H1 (cell line): Measurements from ENCODE around the gene CEP68. TPM values are rescaled to one million over a fixed set of nuclear protein-coding genes. Genes with fewer than 3 reads are reported as not detected.

Experiments used
- CTCF ChIA-PET: fragments of 300-600 bp; sonication (Branson Sonifier 250); formaldehyde crosslinking; loops from one replicate; lab custom pipeline; 2021; ENCODE audit not compliant: partially characterized antibody; lab: Charles Lee
- POLR2A ChIA-PET: fragments of 300-600 bp; sonication (Branson Sonifier 250); formaldehyde crosslinking; loops from one replicate; lab custom pipeline; 2021; ENCODE audit warnings: inconsistent platforms; ENCODE audit not compliant: partially characterized antibody; lab: Charles Lee
- DNase-seq, 2 experiments: peaks; one replicate each; pipeline versions ENCODE4 v3.0.0 to v3.0.0-alpha.2; 2010 to 2022; ENCODE audit warnings: low spot score in 2 of 2, low read depth in 1 of 2, mixed read lengths in 1 of 2
- FAIRE-seq: peaks from 2 replicates; lab custom pipeline; 2011; peaks lifted over from hg19 to GRCh38; lab: Jason Lieb, UNC
- H2AFZ ChIP-seq: 2 replicates; pipeline ENCODE4 v1.8.1; 2012; ENCODE audit warnings: low read length, inconsistent platforms
- H2AK5ac ChIP-seq: 2 replicates; pipeline ENCODE4 v1.6.1; 2013; ENCODE audit warnings: low read depth, low read length
- H2BK120ac ChIP-seq: replicated peaks from 2 replicates; pipeline ENCODE3; 2013; ENCODE audit warnings: low read depth, low read length, inconsistent platforms
- H2BK12ac ChIP-seq: 2 replicates; pipeline ENCODE4 v1.6.1; 2013; ENCODE audit warnings: low read depth, low read length
- H2BK15ac ChIP-seq: 2 replicates; pipeline ENCODE4 v1.6.1; 2013; ENCODE audit warnings: low read length
- H2BK20ac ChIP-seq: 2 replicates; pipeline ENCODE4 v1.6.1; 2013; ENCODE audit warnings: low read length
- H2BK5ac ChIP-seq: 2 replicates; pipeline ENCODE4 v1.6.1; 2013; ENCODE audit warnings: low read depth, low read length
- H3K14ac ChIP-seq: 2 replicates; pipeline ENCODE4 v1.6.1; 2013; ENCODE audit warnings: inconsistent platforms; ENCODE audit not compliant: insufficient read length
- H3K18ac ChIP-seq: 2 replicates; pipeline ENCODE4 v1.6.1; 2013; ENCODE audit warnings: low read length; ENCODE audit errors: extremely low read depth
- H3K23ac ChIP-seq: 2 replicates; pipeline ENCODE4 v1.6.1; 2013; ENCODE audit warnings: inconsistent platforms; ENCODE audit not compliant: insufficient read length
- H3K23me2 ChIP-seq: 2 replicates; pipeline ENCODE4 v1.6.1; 2013; ENCODE audit warnings: low read depth, low read length
- H3K27ac ChIP-seq: 2 replicates; pipeline ENCODE4 v1.6.1; 2011; ENCODE audit warnings: low read depth, low read length, inconsistent platforms
- H3K27me3 ChIP-seq, 4 experiments: replicated peaks in 1 of 4; 1 replicate in 1 of 4; 2 replicates in 3 of 4; pipeline versions ENCODE4 v1.6.1 to v1.8.1; 2011 to 2013; ENCODE audit warnings: low read length in 3 of 4, mild to moderate bottlenecking in 3 of 4, inconsistent platforms in 2 of 4, mixed read lengths in 2 of 4, moderate library complexity in 1 of 4; ENCODE audit not compliant: control insufficient read depth in 3 of 4, insufficient read depth in 3 of 4; ENCODE audit errors: extremely low read depth in 1 of 4
- H3K36me3 ChIP-seq, 4 experiments: 2 replicates each; pipeline versions ENCODE4 v1.6.1 to v1.8.1; 2011 to 2013; ENCODE audit warnings: mild to moderate bottlenecking in 4 of 4, low read length in 3 of 4, moderate library complexity in 2 of 4, control low read depth in 1 of 4, inconsistent platforms in 1 of 4; ENCODE audit not compliant: insufficient read depth in 4 of 4, control insufficient read depth in 2 of 4
- H3K4ac ChIP-seq: replicated peaks from 2 replicates; pipeline ENCODE3; 2013; ENCODE audit warnings: low read length, low read depth, mixed read lengths, inconsistent platforms; ENCODE audit not compliant: insufficient read length
- H3K4me1 ChIP-seq, 4 experiments: replicated peaks in 1 of 4; 1 replicate in 1 of 4; 2 replicates in 3 of 4; pipeline versions ENCODE4 v1.6.1 to v1.8.1; 2011 to 2013; ENCODE audit warnings: low read length in 3 of 4, inconsistent platforms in 2 of 4, mixed read lengths in 1 of 4; ENCODE audit not compliant: insufficient read depth in 4 of 4, control insufficient read depth in 3 of 4
- H3K4me2 ChIP-seq, 2 experiments: 2 replicates each; pipeline versions ENCODE4 v1.6.1 to v1.8.1; 2011 to 2013; ENCODE audit warnings: low read depth in 2 of 2, low read length in 2 of 2, control low read depth in 1 of 2, inconsistent platforms in 1 of 2, mild to moderate bottlenecking in 1 of 2; ENCODE audit not compliant: insufficient read depth in 1 of 2
- H3K4me3 ChIP-seq, 4 experiments: fragments of 200-600, 300-600 bp in 1 of 4; sonication (generic), shearing (Covaris generic), sonication (Bioruptor Twin) in 1 of 4; 2 replicates each; pipeline versions ENCODE4 v1.5.1 to v1.8.1; 2011 to 2016; ENCODE audit warnings: low read length in 4 of 4, low read depth in 3 of 4, control low read depth in 2 of 4, inconsistent platforms in 2 of 4, mild to moderate bottlenecking in 2 of 4, mixed read lengths in 1 of 4, moderate library complexity in 1 of 4; ENCODE audit not compliant: insufficient read depth in 2 of 4; ENCODE audit errors: extremely low read depth in 1 of 4
- H3K56ac ChIP-seq: replicated peaks from 2 replicates; pipeline ENCODE3; 2013; ENCODE audit warnings: low read depth, mild to moderate bottlenecking, mixed read lengths, low read length, inconsistent platforms; ENCODE audit not compliant: insufficient read length
- H3K79me1 ChIP-seq: 2 replicates; pipeline ENCODE4 v1.6.1; 2013; ENCODE audit warnings: low read depth, low read length, control low read depth
- H3K79me2 ChIP-seq, 2 experiments: 2 replicates each; pipeline versions ENCODE4 v1.6.1 to v1.8.1; 2012 to 2013; ENCODE audit warnings: low read length in 2 of 2, mild to moderate bottlenecking in 2 of 2, inconsistent platforms in 1 of 2; ENCODE audit not compliant: insufficient read depth in 2 of 2, control insufficient read depth in 1 of 2
- H3K9ac ChIP-seq, 4 experiments: replicated peaks in 1 of 4; 1 replicate in 1 of 4; 2 replicates in 3 of 4; pipeline versions ENCODE4 v1.6.1 to v1.8.1; 2011 to 2013; ENCODE audit warnings: low read depth in 3 of 4, low read length in 3 of 4, control low read depth in 2 of 4, mild to moderate bottlenecking in 2 of 4, moderate library complexity in 2 of 4, inconsistent platforms in 1 of 4; ENCODE audit errors: extremely low read depth in 1 of 4
- H3K9me3 ChIP-seq, 2 experiments: 2 replicates each; pipeline versions ENCODE4 v1.6.1 to v1.8.1; 2012 to 2013; ENCODE audit warnings: mild to moderate bottlenecking in 2 of 2, moderate library complexity in 2 of 2, control low read depth in 1 of 2, inconsistent platforms in 1 of 2, low read depth in 1 of 2, low read length in 1 of 2, mixed read lengths in 1 of 2; ENCODE audit not compliant: insufficient read depth in 2 of 2
- H4K20me1 ChIP-seq, 2 experiments: replicated peaks in 1 of 2; 2 replicates each; pipeline versions ENCODE3 to v1.8.1; 2011 to 2013; ENCODE audit warnings: inconsistent platforms in 2 of 2, low read length in 2 of 2, mild to moderate bottlenecking in 1 of 2; ENCODE audit not compliant: insufficient read depth in 2 of 2, control insufficient read depth in 1 of 2
- H4K5ac ChIP-seq: 2 replicates; pipeline ENCODE4 v1.6.1; 2013; ENCODE audit warnings: low read length, low read depth, mixed read lengths, inconsistent platforms; ENCODE audit not compliant: insufficient read length
- H4K8ac ChIP-seq: 2 replicates; pipeline ENCODE4 v1.8.0; 2013; ENCODE audit warnings: mild to moderate bottlenecking, moderate library complexity, low read length, inconsistent platforms; ENCODE audit not compliant: insufficient read depth; ENCODE audit errors: extremely low read depth
- H4K91ac ChIP-seq: replicated peaks from 2 replicates; pipeline ENCODE3; 2013; ENCODE audit warnings: low read length, mixed read lengths, inconsistent platforms; ENCODE audit not compliant: insufficient read length
- RXRA ChIP-seq: IDR thresholded peaks from 2 replicates; pipeline ENCODE4 v1.6.1; 2011; ENCODE audit warnings: low read depth, mild to moderate bottlenecking, low read length, moderate library complexity; ENCODE audit not compliant: insufficient read depth
- whole genome bisulfite sequencing, 2 experiments: shearing (Covaris generic) in 1 of 2; methylation state at CpG; one replicate each; pipeline versions ENCODE4 v1.1.6 to v1.1.7; 2013 to 2015; ENCODE audit warnings: low lambda C conversion rate in 2 of 2, mixed read lengths in 2 of 2, inconsistent platforms in 1 of 2, low coverage in 1 of 2, missing lambda C conversion rate in 1 of 2; ENCODE audit not compliant: insufficient replicate concordance in 2 of 2, insufficient coverage in 1 of 2, insufficient read length in 1 of 2; ENCODE audit errors: extremely low coverage in 1 of 2, missing lambda C conversion rate in 1 of 2; 5-methylcytosine and 5-hydroxymethylcytosine counted together
- polyA plus RNA-seq, 7 experiments: library from polyadenylated mRNA; depleted of rRNA in 3 of 7; stranded (reverse) in 5 of 7; unstranded in 2 of 7; fragments of >200 nt in 5 of 7; fragments of 200-250 nt in 2 of 7; gene quantifications; 1 replicate in 5 of 7; 2 replicates in 1 of 7; 4 replicates in 1 of 7; pipeline versions ENCODE4 v1.2.1 to v1.2.3, GENCODE V29; 2011 to 2013; ENCODE audit warnings: missing spikeins in 2 of 7, mixed read lengths in 2 of 7
- total RNA-seq: library from RNA; stranded (reverse); fragmentation: NEBNext Ultra II Directional; extraction: Animal tissue kit (Norgen Biotek cat#: 25700); gene quantifications from 2 replicates; pipeline ENCODE4 v1.2.1, GENCODE V29; 2021
- TF ChIP-seq, protein P1 (sequence below): IDR thresholded peaks from 2 replicates; pipeline ENCODE4 v1.6.1; 2012; ENCODE audit warnings: low read length, inconsistent platforms

CEP68 gene
- total and polyA plus RNA-seq, 2 of the 8 experiments (the other 6 are each of a cell fraction or from before 2014, with no cell fraction given) = 23.2 to 24.7 TPM

DNA sequence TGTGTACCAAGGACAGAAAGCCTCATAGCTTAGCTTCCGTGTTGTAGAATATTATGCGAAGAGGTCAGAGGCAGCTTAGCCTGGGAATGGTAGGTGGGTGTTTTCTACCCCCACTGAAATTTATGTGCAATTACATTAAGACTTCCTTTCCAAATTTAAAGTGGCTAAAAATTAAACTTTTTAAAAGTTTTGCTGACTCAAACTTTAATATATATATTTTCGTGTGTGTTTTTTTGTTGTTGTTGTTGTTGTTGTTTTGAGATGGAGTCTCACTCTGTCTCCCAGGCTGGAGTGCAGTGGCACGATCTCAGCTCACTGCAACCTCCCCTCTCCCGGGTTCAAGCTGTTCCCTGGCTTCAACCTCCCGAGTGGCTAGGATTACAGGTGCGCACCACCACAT, 77.9 kb downstream of the CEP68 start:
- Histone ChIP-seq H2BK12ac (no peak overlapping the region), H3K79me1 (no peaks in the 10 kb centered on the region), H3K14ac (no peak overlapping the region), H3K4me1 (no peaks in the 10 kb centered on the region; a peak in 1 of 7 replicates), H4K91ac (no peak overlapping the region), H3K27ac (no peak overlapping the region), H3K18ac (no peak overlapping the region), H3K56ac (no peak overlapping the region), H4K5ac (no peak overlapping the region), H2BK15ac (no peak overlapping the region), H3K4me2 (no peak overlapping the region), H2AK5ac (no peak overlapping the region), H4K20me1 (peaks cover 0 to under 1% of the 10 kb centered on the region in 2 experiments), H3K79me2 (peaks cover 2 to 3% of the 10 kb centered on the region in 2 experiments; a peak in 3 of 4 replicates), H3K9ac (no peak overlapping the region), H3K36me3 (no peaks in the 10 kb centered on the region), H3K9me3 (no peaks in the 10 kb centered on the region), H2BK20ac (no peak overlapping the region), H3K23me2 (peaks cover 5% of the 10 kb centered on the region; the same call in 1 of the 2 replicates), H2BK5ac (no peak overlapping the region), H3K27me3 (no peaks in the 10 kb centered on the region), H4K8ac (no peak overlapping the region), H2BK120ac (no peak overlapping the region), H3K4me3 (no peak overlapping the region), H3K23ac (no peak overlapping the region), H3K4ac (no peak overlapping the region), H2AFZ (no peak overlapping the region)
- DNase-seq = no peak
- CTCF ChIA-PET = interaction anchor here (0.6 to 2.8 kb wide), 7 partner anchors 14 to 417 kb away, joined by 3 to 12 read pairs (median 4); no protein-coding TSS in a partner anchor
- FAIRE-seq = no peak
- 95% methylated on average over 7 of the region's 7 CpGs; no CpG with 5 or more reads in 1 of the 2 experiments for WGBS, 2 experiments
- no peak for TF ChIP-seq RXRA
- TF ChIP-seq, protein P1, sequence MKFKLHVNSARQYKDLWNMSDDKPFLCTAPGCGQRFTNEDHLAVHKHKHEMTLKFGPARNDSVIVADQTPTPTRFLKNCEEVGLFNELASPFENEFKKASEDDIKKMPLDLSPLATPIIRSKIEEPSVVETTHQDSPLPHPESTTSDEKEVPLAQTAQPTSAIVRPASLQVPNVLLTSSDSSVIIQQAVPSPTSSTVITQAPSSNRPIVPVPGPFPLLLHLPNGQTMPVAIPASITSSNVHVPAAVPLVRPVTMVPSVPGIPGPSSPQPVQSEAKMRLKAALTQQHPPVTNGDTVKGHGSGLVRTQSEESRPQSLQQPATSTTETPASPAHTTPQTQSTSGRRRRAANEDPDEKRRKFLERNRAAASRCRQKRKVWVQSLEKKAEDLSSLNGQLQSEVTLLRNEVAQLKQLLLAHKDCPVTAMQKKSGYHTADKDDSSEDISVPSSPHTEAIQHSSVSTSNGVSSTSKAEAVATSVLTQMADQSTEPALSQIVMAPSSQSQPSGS = no peak
- POLR2A ChIA-PET = interaction anchor here (1.3 to 2.1 kb wide), 3 partner anchors 51 to 79 kb away, joined by 4 to 5 read pairs (median 4); partner anchors contain the start of gene CEP68
